Left renal cortex interstitium (tissue), 4 donors: ENCODE results near the gene HSD17B14. TPM values are rescaled to one million over a fixed set of nuclear protein-coding genes. Genes with fewer than 3 reads are reported as not detected.
"Not testable (repeated sequence)": the region's sequence is repeated elsewhere in the genome, so short reads cannot be mapped to it uniquely, and the experiment has no call there.

Source experiments
- DNase-seq, 4 donors: peaks; one replicate each; pipeline ENCODE4 v3.0.0-alpha.2; 2013; ENCODE audit warnings: low read depth in 4 of 4, low spot score in 2 of 4, missing footprints in 1 of 4
- polyA plus RNA-seq, 4 donors: library from polyadenylated mRNA; unstranded; fragments of 120-200 nt; gene quantifications; one replicate each; pipeline ENCODE4 v1.2.1, GENCODE V29; 2013; ENCODE audit not compliant: insufficient read length in 4 of 4

HSD17B14 gene
- polyA plus RNA-seq, 4 donors = 30.0 to 40.4 (median 36.2) TPM

DNA sequence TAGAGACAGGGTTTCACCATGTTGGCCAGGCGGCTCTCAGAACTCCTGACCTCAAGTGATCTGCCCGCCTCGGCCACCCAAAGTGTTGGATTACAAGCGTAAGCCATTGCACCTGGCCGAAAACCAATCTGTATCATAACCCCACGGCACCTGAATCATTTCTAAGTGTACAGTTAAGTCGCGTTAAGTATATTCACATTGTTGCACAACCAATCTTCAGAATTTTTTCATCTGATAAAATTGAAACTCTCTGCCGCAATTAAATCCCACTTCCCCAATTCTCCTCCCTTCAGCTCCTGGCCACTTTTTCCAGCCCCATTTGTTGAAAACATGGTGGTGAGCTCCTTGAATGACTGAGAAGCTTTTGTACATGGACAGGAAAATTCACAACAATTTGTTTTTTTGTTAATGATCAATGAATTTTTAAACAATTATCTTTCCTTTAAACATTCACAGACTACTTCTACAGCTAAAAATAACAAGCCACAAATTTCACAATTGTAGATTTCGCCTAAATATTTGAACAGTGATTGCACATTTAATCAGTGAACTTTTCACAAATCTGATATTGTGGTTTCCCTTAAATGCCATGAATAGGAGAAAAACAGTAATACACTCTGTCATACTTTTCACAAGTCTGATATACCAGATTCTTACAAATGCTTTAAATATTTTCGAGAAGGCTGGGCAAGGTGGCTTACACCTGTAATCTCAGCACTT lies 67.1 kb downstream of the HSD17B14 start:
- DNase-seq = no peak

DNA sequence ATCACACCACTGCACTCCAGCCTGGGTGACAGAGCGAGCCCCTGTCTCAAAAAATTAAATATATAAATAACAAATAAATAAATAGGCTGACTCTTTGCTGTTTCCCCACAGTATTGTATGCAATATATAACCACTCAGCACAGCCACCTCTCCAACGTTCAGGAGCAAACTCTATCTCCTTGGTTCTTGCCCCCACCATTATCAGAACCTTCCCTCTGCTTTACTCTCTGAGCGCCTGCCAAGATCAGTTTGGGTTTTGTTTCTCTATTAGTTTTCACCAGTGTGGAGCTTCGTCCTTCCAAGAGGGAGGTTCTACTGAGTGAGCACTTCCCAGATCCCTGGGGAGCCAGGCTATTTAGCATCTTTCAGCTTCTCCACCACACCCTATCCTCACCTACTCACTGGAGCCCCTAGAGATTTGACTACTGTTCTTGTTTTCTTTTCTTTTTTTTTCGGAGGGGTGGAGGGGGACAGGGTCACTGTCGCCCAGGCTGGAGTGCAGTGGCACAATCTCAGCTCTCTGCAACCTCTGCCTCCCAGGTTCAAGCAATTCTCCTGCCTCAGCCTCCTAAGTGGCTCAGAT lies 68.0 kb downstream of the HSD17B14 start:
- DNase-seq = not testable (repeated sequence)

DNA sequence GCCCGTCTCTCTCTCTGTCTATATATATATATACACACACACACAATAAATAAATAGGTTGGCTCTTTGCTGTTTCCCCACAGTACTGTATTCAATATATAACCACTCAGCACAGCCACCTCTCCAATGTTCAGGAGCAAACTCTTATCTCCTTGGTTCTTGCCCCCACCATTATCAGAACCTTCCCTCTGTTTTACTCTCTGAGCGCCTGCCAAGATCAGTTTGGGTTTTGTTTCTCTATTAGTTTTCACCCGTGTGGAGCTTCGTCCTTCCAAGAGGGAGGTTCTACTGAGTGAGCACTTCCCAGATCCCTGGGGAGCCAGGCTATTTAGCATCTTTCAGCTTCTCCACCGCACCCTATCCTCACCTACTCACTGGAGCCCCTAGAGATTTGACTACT lies 70.5 kb downstream of the HSD17B14 start:
- not testable (repeated sequence) for DNase-seq

Other genes starting within 250 kb of the HSD17B14 start
- under 1 TPM in 2 of 4 donors, not detected in 2; 0.11 to 0.26 TPM for gene SPACA4, start 229.7 kb downstream of the HSD17B14 start, polyA plus RNA-seq
- 1 to 10 TPM; 1.2 to 2.7 (median 1.4) TPM for gene FAM83E, start 221.4 kb downstream of the HSD17B14 start, polyA plus RNA-seq
- gene RPL18, start 217.3 kb downstream of the HSD17B14 start, polyA plus RNA-seq = 1,000 to 10,000 TPM; 1,107 to 1,584 (median 1,279) TPM
- gene SPHK2, start 217.0 kb downstream of the HSD17B14 start, polyA plus RNA-seq = 10 to 100 TPM; 17.1 to 40.1 (median 29.5) TPM
- gene DBP, start 199.1 kb downstream of the HSD17B14 start, polyA plus RNA-seq = 10 to 100 TPM; 11.3 to 15.7 (median 13.2) TPM
- gene CA11, start 190.3 kb downstream of the HSD17B14 start, polyA plus RNA-seq = 10 to 100 TPM; 20.9 to 34.8 (median 28.6) TPM
- 1 to 10 TPM in 3 of 4 donors, under 1 TPM in 1; 0.45 to 2.1 (median 1.6) TPM for gene NTN5, start 163.5 kb downstream of the HSD17B14 start, polyA plus RNA-seq
- 1 to 10 TPM; 1.7 to 5.6 (median 3.3) TPM for gene FUT2, start 140.5 kb downstream of the HSD17B14 start, polyA plus RNA-seq
- gene MAMSTR, start 116.8 kb downstream of the HSD17B14 start, polyA plus RNA-seq = 1 to 10 TPM; 5.0 to 9.6 (median 6.7) TPM
- 10 to 100 TPM; 12.6 to 16.6 (median 15.2) TPM for gene RASIP1, start 95.9 kb downstream of the HSD17B14 start, polyA plus RNA-seq
- gene IZUMO1, start 89.6 kb downstream of the HSD17B14 start, polyA plus RNA-seq = under 1 TPM; 0.23 to 0.67 (median 0.32) TPM
- gene FUT1, start 83.8 kb downstream of the HSD17B14 start, polyA plus RNA-seq = 1 to 10 TPM; 3.0 to 3.8 (median 3.4) TPM
- gene FGF21, start 81.0 kb downstream of the HSD17B14 start, polyA plus RNA-seq = not detected
- gene BCAT2, start 25.5 kb downstream of the HSD17B14 start, polyA plus RNA-seq = 10 to 100 TPM; 30.4 to 64.2 (median 49.8) TPM
- 10 to 100 TPM; 17.9 to 33.8 (median 27.1) TPM for gene PLEKHA4, start 32.1 kb upstream of the HSD17B14 start, polyA plus RNA-seq
- 10 to 100 TPM; 29.7 to 52.6 (median 33.7) TPM for gene PPP1R15A, start 35.9 kb upstream of the HSD17B14 start, polyA plus RNA-seq
- gene TULP2, start 62.3 kb upstream of the HSD17B14 start, polyA plus RNA-seq = 1 to 10 TPM in 1 of 4 donors, under 1 TPM in 3; 0.46 to 1.3 (median 0.64) TPM
- gene NUCB1, start 63.8 kb upstream of the HSD17B14 start, polyA plus RNA-seq = 100 to 1,000 TPM; 249 to 328 (median 311) TPM
- gene DHDH, start 97.2 kb upstream of the HSD17B14 start, polyA plus RNA-seq = 10 to 100 TPM in 1 of 4 donors, 1 to 10 TPM in 3; 6.0 to 10.3 (median 8.2) TPM
- gene BAX, start 118.4 kb upstream of the HSD17B14 start, polyA plus RNA-seq = 10 to 100 TPM; 58.1 to 90.7 (median 76.4) TPM
- 1,000 to 10,000 TPM; 2,498 to 2,845 (median 2,570) TPM for gene FTL, start 128.8 kb upstream of the HSD17B14 start, polyA plus RNA-seq
- gene GYS1, start 156.8 kb upstream of the HSD17B14 start, polyA plus RNA-seq = 10 to 100 TPM; 35.9 to 53.8 (median 48.2) TPM
- gene RUVBL2, start 157.4 kb upstream of the HSD17B14 start, polyA plus RNA-seq = 100 to 1,000 TPM in 2 of 4 donors, 10 to 100 TPM in 2; 86.0 to 106 (median 95.6) TPM
- gene LHB, start 180.6 kb upstream of the HSD17B14 start, polyA plus RNA-seq = under 1 TPM in 2 of 4 donors, not detected in 2; 0.31 to 0.35 TPM
- gene CGB3, start 187.8 kb upstream of the HSD17B14 start, polyA plus RNA-seq = under 1 TPM in 1 of 4 donors, not detected in 3; 0.16 TPM
- under 1 TPM in 1 of 4 donors, not detected in 3; 0.28 TPM for gene CGB2, start 195.4 kb upstream of the HSD17B14 start, polyA plus RNA-seq
- not detected for gene CGB1, start 200.4 kb upstream of the HSD17B14 start, polyA plus RNA-seq
- gene CGB5, start 207.4 kb upstream of the HSD17B14 start, polyA plus RNA-seq = not detected
- gene CGB8, start 212.6 kb upstream of the HSD17B14 start, polyA plus RNA-seq = under 1 TPM in 1 of 4 donors, not detected in 3; 0.32 TPM
- gene CGB7, start 221.3 kb upstream of the HSD17B14 start, polyA plus RNA-seq = 1 to 10 TPM in 2 of 4 donors, under 1 TPM in 2; 0.59 to 2.8 (median 1.1) TPM
- 1 to 10 TPM; 3.9 to 4.5 (median 4.5) TPM for gene NTF4, start 228.3 kb upstream of the HSD17B14 start, polyA plus RNA-seq
- gene KCNA7, start 236.2 kb upstream of the HSD17B14 start, polyA plus RNA-seq = under 1 TPM; 0.03 to 0.17 (median 0.07) TPM
- gene SNRNP70, start 249.0 kb upstream of the HSD17B14 start, polyA plus RNA-seq = 100 to 1,000 TPM; 260 to 418 (median 347) TPM